Measurements from ENCODE around the gene EYS. TPM values are rescaled to one million over a fixed set of nuclear protein-coding genes. Genes with fewer than 3 reads are reported as not detected.

Gene EYS
- polyA plus RNA-seq, 2 of the 4 experiments (the other 2 are of a cell fraction) = 0.03 to 0.06 TPM

- no peak for TF ChIP-seq HOXB13 (CRISPR knock-in tag; IDR thresholded peaks at IDR 0.05; ENCODE audit: low read depth)
- no peak for TF ChIP-seq FOSL2 (IDR thresholded peaks at IDR 0.05)
- TF ChIP-seq FOSL2 (CRISPR knock-in tag; IDR thresholded peaks at IDR 0.05) = no peak
- no peak for TF ChIP-seq POLR2A (IDR thresholded peaks at IDR 0.05; ENCODE audit: low read length)
- TF ChIP-seq HOXB5 (CRISPR knock-in tag; IDR thresholded peaks at IDR 0.05) = no peak
These were observed 1660.2 kb downstream of the EYS start (continued) for GRCh38 chr6:64046746-64047208.

- FAIRE-seq (no peak), DNase-seq (ENCODE audit: low read depth in 1 of 2, low spot score in 1 of 2) (no peak), ATAC-seq (no peak)
- ChIA-PET CTCF (interaction anchor here (1.1 kb wide), 1 partner anchor 19 kb away, joined by 3 read pairs; no protein-coding TSS in a partner anchor), POLR2A (no interaction called here)
- no peak overlapping the region for H3K4me3 ChIP-seq
- no peaks in the 10 kb centered on the region for H3K4me1 ChIP-seq
- no peak overlapping the region for H3K27ac ChIP-seq
- 4% methylated on average over 2 of the region's 2 CpGs for WGBS (ENCODE audit: missing lambda C conversion rate)
- H3K9me3 ChIP-seq = no peaks in the 10 kb centered on the region
- TF ChIP-seq BHLHE40 (IDR thresholded peaks at IDR 0.05; ENCODE audit: low read depth, low read length) (no peak), MYC (IDR thresholded peaks at IDR 0.05; ENCODE audit: borderline replicate concordance, low read length) (no peak), HOXB5 (CRISPR knock-in tag; IDR thresholded peaks at IDR 0.05) (no peak), CBX8 (IDR thresholded peaks at IDR 0.05) (no peak), SMC3 (IDR thresholded peaks at IDR 0.05) (no peak), GATA3 (IDR thresholded peaks at IDR 0.05; ENCODE audit: borderline replicate concordance) (no peak), TFCP2L1 (CRISPR knock-in tag; IDR thresholded peaks at IDR 0.05) (no peak), EHF (CRISPR knock-in tag; IDR thresholded peaks at IDR 0.05) (no peak), POLR2A (IDR thresholded peaks at IDR 0.05; ENCODE audit: low read length) (no peak), RCOR1 (IDR thresholded peaks at IDR 0.05; ENCODE audit: low read depth, low read length) (no peak), ESRRA (IDR thresholded peaks at IDR 0.05; ENCODE audit: borderline replicate concordance, low read length) (no peak), HES2 (IDR thresholded peaks at IDR 0.05) (no peak), JUN (IDR thresholded peaks at IDR 0.05) (no peak), ZC3H11A (IDR thresholded peaks at IDR 0.05) (no peak), ELK1 (IDR thresholded peaks at IDR 0.05; ENCODE audit: low read depth, low read length) (no peak), SREBF2 (IDR thresholded peaks at IDR 0.05) (no peak), FOSL2 (IDR thresholded peaks at IDR 0.05) (no peak), FOSL2 (CRISPR knock-in tag; IDR thresholded peaks at IDR 0.05) (no peak)
- no peak overlapping the region for H3K4me2 ChIP-seq
These were observed 1665.7 kb downstream of the EYS start for GRCh38 chr6:64041373-64041772.

GRCh38 chr6:64040113-64040512 lies 1666.9 kb downstream of the EYS start:
- Histone ChIP-seq H3K4me2 (no peak overlapping the region), H3K4me1 (0 out of 3 replicates have a peak, but pooled peaks cover 2% of the 10 kb centered on the region), H3K9me3 (no peaks in the 10 kb centered on the region), H3K27ac (no peak overlapping the region), H3K4me3 (no peak overlapping the region)
- DNase-seq (ENCODE audit: low read depth in 1 of 2, low spot score in 1 of 2) (no peak), FAIRE-seq (no peak), ATAC-seq (no peak)
- no peak for TF ChIP-seq REST (IDR thresholded peaks at IDR 0.05)
- TF ChIP-seq CBX8 (IDR thresholded peaks at IDR 0.05) = no peak
- TF ChIP-seq MAX (IDR thresholded peaks at IDR 0.05) = no peak
- CTCF ChIA-PET = no interaction called here
- POLR2A ChIA-PET = no interaction called here
- WGBS (ENCODE audit: missing lambda C conversion rate) = 14% methylated on average over 1 of the region's 1 CpG

Data from A549 (cell line).